OCI-LY3 (cell line): ENCODE data around the gene KRTAP1-5.

ENCODE experiments used
- EZH2phosphoT487 ChIP-seq: fragments of 200-600 bp; shearing (Covaris generic); IDR thresholded peaks from 2 replicates; pipeline ENCODE4 v1.6.1; 2018; ENCODE audit warnings: antibody characterized with exemption, mixed run types, low read depth
- TF ChIP-seq, protein P1 (sequence below): fragments of 200-600, 300-600 bp; sonication (generic); IDR thresholded peaks from 2 replicates; pipeline ENCODE4 v1.5.1; 2014; ENCODE audit warnings: antibody characterized with exemption, low read length, low read depth

DNA sequence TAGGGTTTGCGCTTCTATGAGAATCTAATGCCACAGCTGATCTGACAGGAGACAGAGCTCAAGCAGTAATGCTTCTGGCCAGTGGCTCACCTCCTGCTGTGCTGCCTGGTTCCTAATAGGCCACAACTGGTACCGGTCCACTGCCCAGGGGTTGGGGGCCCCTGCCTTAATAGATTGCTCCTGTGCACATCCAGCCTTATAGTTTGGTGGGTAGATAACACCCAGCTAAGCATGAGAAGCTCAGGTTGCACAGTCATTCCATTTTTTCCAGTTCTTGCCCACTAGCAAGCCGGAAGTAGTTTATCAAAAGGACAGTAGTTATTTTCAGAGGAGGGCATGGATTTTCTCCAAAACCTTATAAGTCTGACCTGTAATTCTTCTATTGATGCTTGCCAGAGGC is 7.6 kb downstream of the KRTAP1-5 start:
- TF ChIP-seq, protein P1, sequence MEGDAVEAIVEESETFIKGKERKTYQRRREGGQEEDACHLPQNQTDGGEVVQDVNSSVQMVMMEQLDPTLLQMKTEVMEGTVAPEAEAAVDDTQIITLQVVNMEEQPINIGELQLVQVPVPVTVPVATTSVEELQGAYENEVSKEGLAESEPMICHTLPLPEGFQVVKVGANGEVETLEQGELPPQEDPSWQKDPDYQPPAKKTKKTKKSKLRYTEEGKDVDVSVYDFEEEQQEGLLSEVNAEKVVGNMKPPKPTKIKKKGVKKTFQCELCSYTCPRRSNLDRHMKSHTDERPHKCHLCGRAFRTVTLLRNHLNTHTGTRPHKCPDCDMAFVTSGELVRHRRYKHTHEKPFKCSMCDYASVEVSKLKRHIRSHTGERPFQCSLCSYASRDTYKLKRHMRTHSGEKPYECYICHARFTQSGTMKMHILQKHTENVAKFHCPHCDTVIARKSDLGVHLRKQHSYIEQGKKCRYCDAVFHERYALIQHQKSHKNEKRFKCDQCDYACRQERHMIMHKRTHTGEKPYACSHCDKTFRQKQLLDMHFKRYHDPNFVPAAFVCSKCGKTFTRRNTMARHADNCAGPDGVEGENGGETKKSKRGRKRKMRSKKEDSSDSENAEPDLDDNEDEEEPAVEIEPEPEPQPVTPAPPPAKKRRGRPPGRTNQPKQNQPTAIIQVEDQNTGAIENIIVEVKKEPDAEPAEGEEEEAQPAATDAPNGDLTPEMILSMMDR: no peak
- TF ChIP-seq EZH2phosphoT487: no peak
